Thymus (tissue), 11 donors: ENCODE results near the gene NEU2. TPM values are rescaled to one million over a fixed set of nuclear protein-coding genes. Genes with fewer than 3 reads are reported as not detected.
"Not testable (repeated sequence)": the region's sequence is repeated elsewhere in the genome, so short reads cannot be mapped to it uniquely, and the experiment has no call there.

Experiments used
- DNase-seq, 9 donors: peaks; one replicate each; pipeline ENCODE4 v3.0.0-alpha.2; 2013; ENCODE audit warnings: low spot score in 9 of 9, low read depth in 6 of 9, missing footprints in 1 of 9
- H3K27ac ChIP-seq, 2 donors: one replicate each; pipeline ENCODE4 v1.5.1; 2013; ENCODE audit warnings: control low read depth in 1 of 2, low read depth in 1 of 2, low read length in 1 of 2, mild to moderate bottlenecking in 1 of 2, moderate library complexity in 1 of 2
- H3K27me3 ChIP-seq, 2 donors: one replicate each; pipeline ENCODE4 v1.5.1; 2013; ENCODE audit warnings: low read length in 1 of 2; ENCODE audit not compliant: control insufficient read depth in 2 of 2, insufficient read depth in 1 of 2
- H3K36me3 ChIP-seq, 2 donors: one replicate each; pipeline ENCODE4 v1.5.1; 2013; ENCODE audit warnings: low read length in 1 of 2, mild to moderate bottlenecking in 1 of 2, moderate library complexity in 1 of 2; ENCODE audit not compliant: control insufficient read depth in 2 of 2, insufficient read depth in 2 of 2
- H3K4me1 ChIP-seq, 2 donors: one replicate each; pipeline ENCODE4 v1.5.1; 2013; ENCODE audit warnings: low read length in 2 of 2; ENCODE audit not compliant: control insufficient read depth in 2 of 2, insufficient read depth in 2 of 2
- H3K4me3 ChIP-seq, 2 donors: one replicate each; pipeline ENCODE4 v1.5.1; 2013; ENCODE audit warnings: low read length in 2 of 2, control low read depth in 1 of 2, mild to moderate bottlenecking in 1 of 2
- H3K9me3 ChIP-seq, 2 donors: one replicate each; pipeline ENCODE4 v1.5.1; 2013; ENCODE audit warnings: low read length in 1 of 2, mild to moderate bottlenecking in 1 of 2; ENCODE audit not compliant: control insufficient read depth in 2 of 2, insufficient read depth in 1 of 2
- WGBS: extraction: QIAGEN DNeasy Blood & Tissue Kit; methylation state at CpG from one replicate; pipeline ENCODE4 v1.1.7; 2013; 5-methylcytosine and 5-hydroxymethylcytosine counted together
- polyA plus RNA-seq: library from polyadenylated mRNA; stranded (reverse); fragments of 200-250 nt; gene quantifications from one replicate; pipeline ENCODE4 v1.2.3, GENCODE V29; 2013
- total RNA-seq: library from RNA; stranded (reverse); fragments of 120-200 nt; gene quantifications from one replicate; pipeline ENCODE4 v1.2.4, GENCODE V29; 2013
- donor health status: healthy.

Gene NEU2
- total and polyA plus RNA-seq, 2 donors, result not detected

DNA sequence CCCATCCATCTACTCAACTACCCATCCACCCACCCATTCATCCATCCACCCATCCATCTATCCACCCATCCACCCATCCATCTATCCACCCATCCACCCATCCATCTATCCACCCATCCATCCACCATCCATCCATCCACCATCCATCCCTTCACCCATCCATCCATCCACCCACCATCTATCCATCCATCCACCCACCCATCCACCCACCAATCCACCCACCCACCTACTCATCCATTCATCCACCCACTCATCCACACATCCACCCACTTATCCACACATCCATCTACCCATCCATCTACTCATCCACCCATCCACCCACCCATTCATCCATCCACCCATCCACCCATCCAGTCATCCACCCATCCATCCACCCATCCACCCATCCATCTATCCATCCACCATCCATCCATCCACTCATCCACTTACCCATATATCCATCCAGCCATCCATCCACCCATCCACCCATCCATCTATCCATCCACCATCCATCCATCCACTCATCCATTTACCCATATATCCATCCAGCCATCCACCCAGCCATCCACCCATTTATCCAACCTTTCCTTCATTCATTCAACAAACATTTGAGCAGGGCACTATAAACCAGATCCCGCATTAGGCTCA, 17.3 kb upstream of the NEU2 start:
- DNase-seq, result no peak
- 97% methylated on average over 1 of the region's 1 CpG for WGBS
- Histone ChIP-seq H3K4me1 (peaks cover 0 to 6% of the 10 kb centered on the region in 2 donors), H3K27ac (no peak overlapping the region), H3K27me3 (no peaks in the 10 kb centered on the region), H3K4me3 (no peak overlapping the region), H3K36me3 (no peaks in the 10 kb centered on the region), H3K9me3 (no peaks in the 10 kb centered on the region)

DNA sequence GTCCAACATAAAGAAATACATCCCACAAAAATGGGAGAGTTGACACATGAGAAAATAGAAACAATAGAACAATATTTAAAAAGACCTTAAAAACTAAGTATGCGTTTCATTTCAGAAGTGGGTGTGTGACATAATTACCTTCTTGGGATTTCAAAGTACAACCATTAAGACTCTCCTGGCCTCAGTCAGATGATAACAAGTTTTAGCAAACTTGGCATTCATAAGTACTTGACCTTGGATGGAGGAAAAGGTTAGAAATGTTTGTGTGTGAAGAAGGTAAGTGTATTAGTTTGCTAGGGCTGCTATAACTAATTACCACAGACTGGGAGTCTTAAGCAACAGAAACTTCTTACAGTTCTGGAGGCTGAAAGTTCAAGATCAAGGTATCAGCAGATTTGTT, 14.5 kb upstream of the NEU2 start:
- H3K36me3 ChIP-seq, result no peaks in the 10 kb centered on the region
- DNase-seq, result no peak
- WGBS, result 97% methylated on average over 1 of the region's 1 CpG
- H3K27me3 ChIP-seq, result no peaks in the 10 kb centered on the region
- H3K4me1 ChIP-seq, result no peaks in the 10 kb centered on the region
- no peaks in the 10 kb centered on the region for H3K9me3 ChIP-seq
- no peak overlapping the region for H3K27ac ChIP-seq
- no peak overlapping the region for H3K4me3 ChIP-seq

DNA sequence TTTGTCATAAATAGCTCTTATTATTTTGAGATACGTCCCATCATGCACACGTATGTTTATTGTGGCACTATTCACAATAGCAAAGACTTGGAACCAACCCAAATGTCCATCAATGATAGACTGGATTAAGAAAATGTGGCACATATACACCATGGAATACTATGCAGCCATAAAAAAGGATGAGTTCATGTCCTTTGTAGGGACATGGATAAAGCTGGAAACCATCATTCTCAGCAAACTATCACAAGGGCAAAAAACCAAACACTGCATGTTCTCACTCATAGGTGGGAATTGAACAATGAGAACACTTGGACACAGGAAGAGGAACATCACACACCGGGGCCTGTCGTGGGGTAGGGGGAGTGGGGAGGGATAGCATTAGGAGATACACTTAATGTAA, 12.9 kb upstream of the NEU2 start:
- 96% methylated on average over 4 of the region's 4 CpGs for WGBS
- not testable (repeated sequence) for H3K4me3 ChIP-seq, H3K4me1 ChIP-seq, H3K36me3 ChIP-seq, H3K27ac ChIP-seq, DNase-seq, H3K9me3 ChIP-seq, H3K27me3 ChIP-seq

DNA sequence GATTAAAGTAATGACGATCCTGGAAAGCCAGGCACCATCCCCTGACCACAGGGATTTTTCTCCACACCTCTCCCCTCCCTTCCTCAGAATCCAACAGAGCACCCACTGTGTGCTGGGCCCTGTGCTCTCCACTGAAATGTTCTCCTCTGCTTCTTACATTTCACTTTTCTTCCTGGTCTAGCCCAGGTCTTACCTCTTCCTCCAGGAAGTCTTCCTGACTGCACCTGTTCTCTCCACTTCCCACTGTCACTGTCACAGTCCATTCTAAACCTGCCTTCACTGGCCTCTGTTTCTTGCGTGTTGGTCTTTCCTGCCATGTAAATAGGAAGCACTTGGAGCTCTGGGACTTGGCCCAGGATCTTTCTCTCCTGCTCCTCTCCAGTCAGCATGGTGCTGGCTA, 12.0 kb upstream of the NEU2 start:
- 93% methylated on average over 2 of the region's 2 CpGs for WGBS
- DNase-seq, result no peak
- H3K4me1 ChIP-seq, result no peaks in the 10 kb centered on the region
- no peaks in the 10 kb centered on the region for H3K36me3 ChIP-seq
- H3K27me3 ChIP-seq, result no peaks in the 10 kb centered on the region
- H3K27ac ChIP-seq, result no peak overlapping the region
- H3K9me3 ChIP-seq, result no peaks in the 10 kb centered on the region
- H3K4me3 ChIP-seq, result no peak overlapping the region

DNA sequence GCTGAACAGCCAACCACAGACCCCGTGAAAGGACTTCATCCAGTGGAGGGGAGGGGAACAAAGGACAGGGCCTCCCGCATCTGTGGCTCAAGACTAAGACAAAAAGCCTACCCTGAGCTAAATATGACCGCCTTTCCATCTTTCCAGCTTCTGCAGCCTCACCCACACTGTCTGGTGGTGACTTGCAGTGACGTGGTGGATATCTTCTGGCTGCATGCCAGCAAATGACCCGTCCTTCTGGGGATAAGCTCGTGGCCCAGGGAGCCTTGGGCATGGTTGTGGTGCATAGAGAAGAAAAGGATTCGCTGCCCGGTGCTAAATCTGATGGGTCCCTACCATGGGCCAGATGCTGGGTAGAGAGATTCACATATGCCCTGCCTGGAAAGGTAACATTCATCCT, 10.7 kb upstream of the NEU2 start:
- H3K4me1 ChIP-seq, result no peaks in the 10 kb centered on the region
- WGBS, result 95% methylated on average over 8 of the region's 8 CpGs
- DNase-seq, result no peak
- no peaks in the 10 kb centered on the region for H3K27me3 ChIP-seq
- no peak overlapping the region for H3K27ac ChIP-seq
- no peak overlapping the region for H3K4me3 ChIP-seq
- H3K36me3 ChIP-seq, result no peaks in the 10 kb centered on the region
- no peaks in the 10 kb centered on the region for H3K9me3 ChIP-seq

DNA sequence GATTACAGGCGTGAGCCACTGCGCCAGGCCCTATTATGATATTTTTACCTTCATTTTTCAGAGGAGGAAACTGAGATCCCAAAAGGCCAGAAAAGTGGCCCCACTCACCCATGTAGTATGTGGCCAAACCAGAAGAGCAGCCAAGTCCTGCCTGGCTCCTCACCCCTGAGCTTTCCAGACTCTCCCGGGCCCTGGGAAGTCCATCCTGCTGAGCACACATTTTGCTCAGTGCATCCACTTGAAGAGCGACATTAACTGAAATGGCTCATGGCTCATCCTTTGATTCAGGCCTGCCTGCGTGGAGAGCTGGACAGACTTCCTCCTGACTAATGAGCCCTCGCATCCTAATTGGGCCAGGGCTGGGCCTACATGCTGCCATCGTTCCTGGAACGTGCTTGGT, 9.9 kb upstream of the NEU2 start:
- no peak for DNase-seq
- no peak overlapping the region for H3K4me3 ChIP-seq
- no peaks in the 10 kb centered on the region for H3K9me3 ChIP-seq
- no peaks in the 10 kb centered on the region for H3K27me3 ChIP-seq
- WGBS, result 97% methylated on average over 8 of the region's 8 CpGs
- no peaks in the 10 kb centered on the region for H3K36me3 ChIP-seq
- no peak overlapping the region for H3K27ac ChIP-seq
- no peaks in the 10 kb centered on the region for H3K4me1 ChIP-seq

DNA sequence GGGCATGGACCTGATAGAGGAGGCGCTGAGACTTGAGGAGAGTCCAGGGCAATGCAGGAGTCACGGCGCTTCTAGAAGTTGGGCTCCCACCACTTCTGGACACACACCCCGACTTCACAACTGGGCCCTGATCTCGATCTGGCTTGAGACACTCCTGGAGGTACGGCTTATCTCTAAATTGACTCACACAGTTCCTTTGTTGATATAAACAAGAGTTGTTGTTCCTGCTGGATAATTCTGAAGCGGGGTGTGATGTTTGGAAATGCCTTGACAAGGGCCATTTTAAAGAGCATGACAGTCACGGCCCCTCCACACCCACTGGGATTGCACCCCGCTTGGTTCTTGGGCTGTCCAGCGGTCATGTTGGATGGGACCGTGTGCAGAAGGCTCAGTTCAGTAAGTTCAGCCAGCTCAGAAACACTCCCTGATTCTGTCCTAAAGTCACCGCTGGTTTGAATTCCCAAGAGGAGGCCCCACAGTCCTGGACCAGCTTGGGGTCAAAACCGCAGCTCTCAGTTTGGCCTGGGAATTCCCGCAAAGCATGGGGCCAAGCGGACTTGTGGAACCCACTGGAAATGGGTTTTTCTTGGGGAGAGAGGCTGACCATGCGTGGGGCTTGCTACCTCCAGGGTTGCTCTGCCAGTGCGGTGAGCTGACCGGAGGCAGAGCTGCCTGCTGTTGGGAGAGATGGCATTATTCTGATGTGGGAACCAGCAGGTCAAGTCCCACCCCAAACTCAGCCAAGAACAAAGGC, 9.3 kb upstream of the NEU2 start:
- 97% methylated on average over 18 of the region's 18 CpGs for WGBS
- Histone ChIP-seq H3K36me3 (no peaks in the 10 kb centered on the region), H3K4me3 (no peak overlapping the region), H3K4me1 (no peaks in the 10 kb centered on the region), H3K9me3 (no peaks in the 10 kb centered on the region), H3K27me3 (no peaks in the 10 kb centered on the region), H3K27ac (no peak overlapping the region)
- no peak for DNase-seq

DNA sequence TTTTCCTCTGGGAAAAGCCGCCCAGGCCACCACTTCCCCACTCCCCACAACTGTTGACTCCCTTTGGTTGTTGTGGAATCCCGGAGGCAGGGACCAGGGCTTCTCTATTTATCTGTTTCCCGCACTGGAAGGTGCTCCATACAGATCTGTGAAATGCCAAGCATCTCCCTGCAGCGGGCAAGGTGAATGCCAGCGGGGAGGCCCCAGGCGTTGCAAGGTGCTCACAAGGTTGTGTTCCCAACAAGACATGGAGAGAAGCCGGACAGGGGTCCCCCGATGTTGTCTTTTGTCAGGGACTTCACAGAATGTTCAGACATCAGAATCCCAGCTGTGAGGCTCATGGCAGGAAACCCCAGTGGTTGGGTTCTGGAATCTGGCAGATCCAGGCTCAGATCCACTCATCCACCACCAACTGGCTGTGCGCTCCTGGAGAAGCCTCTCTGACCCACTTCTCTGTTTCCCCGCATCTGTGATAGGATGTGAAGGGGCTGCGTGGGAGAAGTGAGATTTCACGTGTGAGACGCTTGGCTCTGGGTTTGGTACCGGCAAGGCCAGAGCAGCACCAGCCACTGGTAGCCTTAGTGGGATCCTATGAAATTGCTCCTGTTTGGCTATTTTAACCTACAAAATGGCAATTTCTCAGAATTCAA, 8.6 kb upstream of the NEU2 start:
- DNase-seq, result no peak
- Histone ChIP-seq H3K27me3 (no peaks in the 10 kb centered on the region), H3K36me3 (no peaks in the 10 kb centered on the region), H3K4me3 (no peak overlapping the region), H3K27ac (no peak overlapping the region), H3K4me1 (no peaks in the 10 kb centered on the region), H3K9me3 (no peaks in the 10 kb centered on the region)
- WGBS, result 96% methylated on average over 14 of the region's 14 CpGs

DNA sequence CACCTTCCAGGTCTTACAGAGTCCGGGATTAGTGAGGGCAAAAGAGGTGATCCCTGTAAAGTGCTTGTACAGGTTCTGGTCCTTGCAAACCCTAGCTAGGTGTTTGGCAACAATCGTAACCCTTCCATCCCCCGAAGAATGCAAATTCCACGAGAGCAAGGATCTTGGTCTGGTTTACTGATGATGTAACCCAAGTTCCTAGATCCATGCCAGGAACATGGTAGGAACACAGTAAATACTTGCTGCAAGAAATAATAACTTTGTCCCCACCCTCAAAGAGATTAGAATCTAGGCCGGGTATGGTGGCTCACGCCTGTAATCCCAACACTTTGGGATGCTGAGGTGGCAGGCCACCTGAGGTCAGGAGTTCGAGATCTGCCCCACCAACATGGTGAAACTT, 6.8 kb upstream of the NEU2 start:
- no peak overlapping the region for H3K27ac ChIP-seq
- no peak overlapping the region for H3K4me3 ChIP-seq
- H3K9me3 ChIP-seq, result no peaks in the 10 kb centered on the region
- WGBS, result 96% methylated on average over 7 of the region's 7 CpGs
- no peaks in the 10 kb centered on the region for H3K4me1 ChIP-seq
- no peaks in the 10 kb centered on the region for H3K36me3 ChIP-seq
- H3K27me3 ChIP-seq, result no peaks in the 10 kb centered on the region
- no peak for DNase-seq
